GM13977 (cell line): ENCODE data around the gene ZDHHC20.

Source experiments
- DNase-seq: peaks from one replicate; pipeline ENCODE4 v3.0.0; 2012; ENCODE audit warnings: low spot score
- CTCF ChIP-seq: IDR thresholded peaks from 2 replicates; pipeline ENCODE4 v1.5.1; 2012; ENCODE audit warnings: mild to moderate bottlenecking, control low read depth; ENCODE audit not compliant: insufficient read depth; ENCODE audit errors: extremely low read depth, missing control alignments
- in situ Hi-C: fragments of 300-500 bp; cut with MboI; formaldehyde crosslinking; loops from one replicate; pipeline ENCODE4 v1.12.0; 2022; ENCODE audit warnings: low sequenced_read_pairs, low pct_unique_long_range_greater_than_20kb, mixed read lengths, inconsistent platforms; ENCODE audit not compliant: unreplicated experiment

The ZDHHC20 gene

GRCh38 chr13:21344662-21345176 is 114.4 kb downstream of the ZDHHC20 start:
- in situ Hi-C loops = no loop called here
- DNase-seq = no peak
- TF ChIP-seq CTCF = no peak

DNA sequence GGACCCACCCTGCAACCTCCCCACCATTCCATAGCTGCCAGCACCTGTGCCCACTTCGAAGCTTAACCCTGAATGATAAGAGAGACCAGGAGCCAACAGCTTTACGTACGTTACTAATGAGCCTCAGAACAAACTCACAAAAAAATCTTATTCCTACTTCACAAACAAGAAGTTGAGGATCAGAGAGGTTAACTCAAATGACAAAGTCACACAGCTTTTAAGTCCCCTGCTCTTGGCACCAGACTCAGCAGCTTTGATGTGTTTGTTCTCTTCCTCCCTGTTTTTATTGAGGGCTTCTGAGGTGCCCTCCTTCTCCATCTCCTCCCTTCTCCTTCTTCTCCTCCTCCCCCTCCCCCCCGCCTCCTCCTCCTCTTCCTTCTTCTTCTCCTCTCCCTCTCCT is 115.4 kb downstream of the ZDHHC20 start:
- in situ Hi-C loops = no loop called here
- no peak for DNase-seq
- no peak for TF ChIP-seq CTCF

DNA sequence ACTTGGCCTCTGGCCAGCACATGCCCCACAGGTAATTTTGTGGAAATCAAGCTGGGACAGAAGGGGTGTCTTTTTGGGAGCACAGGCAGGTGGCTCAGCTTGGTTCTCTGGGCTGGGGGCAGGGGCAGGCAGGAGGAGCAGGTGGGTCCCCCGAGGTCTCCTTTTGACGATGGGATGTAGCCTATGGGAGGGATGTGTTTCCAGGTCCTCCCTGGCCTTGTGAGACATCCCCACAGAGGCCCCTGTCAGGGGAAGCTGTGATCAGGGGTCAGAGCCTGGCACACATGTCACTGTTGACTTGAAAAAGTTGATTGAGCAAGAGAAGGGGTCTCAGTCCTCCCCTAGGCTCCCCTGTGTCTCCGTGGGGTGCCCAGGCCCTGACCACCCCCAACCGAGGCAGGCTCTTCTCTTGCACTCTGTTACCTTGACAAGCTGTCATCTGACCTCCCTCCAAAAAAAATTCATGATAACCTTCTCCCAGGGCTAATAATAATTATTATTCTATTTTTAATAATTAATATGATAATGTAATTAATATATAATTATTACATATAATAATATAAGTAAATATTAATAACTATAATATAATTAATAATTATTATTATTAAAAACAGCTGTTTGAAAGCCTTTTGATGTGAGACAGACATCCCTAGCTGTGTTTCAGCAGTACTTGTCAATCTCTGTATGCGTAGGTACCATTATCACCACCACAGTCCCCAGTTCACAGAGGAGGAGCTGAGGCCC is 116.2 kb downstream of the ZDHHC20 start:
- TF ChIP-seq CTCF = no peak
- DNase-seq = no peak
- in situ Hi-C loops = no loop called here

GRCh38 chr13:21341637-21342422 is 117.3 kb downstream of the ZDHHC20 start:
- in situ Hi-C loops = no loop called here
- no peak for DNase-seq
- TF ChIP-seq CTCF = no peak

- TF ChIP-seq CTCF = no peak
- in situ Hi-C loops = no loop called here
- no peak for DNase-seq
Measured at GRCh38 chr13:21338639-21339278, 120.3 kb downstream of the ZDHHC20 start.

- no peak for DNase-seq
- no peak for TF ChIP-seq CTCF
- in situ Hi-C loops = no loop called here
Measured at GRCh38 chr13:21338156-21338555, 120.9 kb downstream of the ZDHHC20 start.
